Memory B cell (primary cell): ENCODE results near the gene DAB2IP.

Source experiments
- ATAC-seq: fragments of 150-1000 bp; cut with Tn5 transposase; 2 replicates; pipeline ENCODE4 v1.10.0; 2021; ENCODE audit warnings: low read depth, mild to moderate bottlenecking, moderate library complexity
- DNase-seq, 2 donors: peaks; one replicate each; pipeline ENCODE4 v3.0.0; 2022; ENCODE audit warnings: low spot score in 2 of 2
- H3K27ac Mint-ChIP-seq: one replicate; pipeline ENCODE4 v1.8.0; 2022; ENCODE audit warnings: mild to moderate bottlenecking, moderate library complexity, mixed read lengths
- H3K27me3 Mint-ChIP-seq: one replicate; pipeline ENCODE4 v1.8.0; 2022; ENCODE audit warnings: mixed read lengths
- H3K36me3 Mint-ChIP-seq: one replicate; pipeline ENCODE4 v1.8.0; 2022; ENCODE audit warnings: mild to moderate bottlenecking, mixed read lengths
- H3K4me1 Mint-ChIP-seq: one replicate; pipeline ENCODE4 v1.8.0; 2022; ENCODE audit warnings: mixed read lengths
- H3K4me3 Mint-ChIP-seq: one replicate; pipeline ENCODE4 v1.8.0; 2022; ENCODE audit warnings: mild to moderate bottlenecking, moderate library complexity, mixed read lengths
- H3K9me3 Mint-ChIP-seq: one replicate; pipeline ENCODE4 v1.8.0; 2022; ENCODE audit warnings: mixed read lengths

The DAB2IP gene

GRCh38 chr9:121671612-121672155, 20.2 kb downstream of the DAB2IP start:
- Mint-ChIP-seq H3K4me1 (no peaks in the 10 kb centered on the region), H3K36me3 (no peaks in the 10 kb centered on the region), H3K27ac (no peak overlapping the region), H3K9me3 (no peaks in the 10 kb centered on the region), H3K4me3 (no peak overlapping the region), H3K27me3 (peaks cover 23% of the 10 kb centered on the region)
- no peak for ATAC-seq
- no peak for DNase-seq

GRCh38 chr9:121672213-121672612, 20.8 kb downstream of the DAB2IP start:
- no peaks in the 10 kb centered on the region for H3K9me3 Mint-ChIP-seq
- ATAC-seq (no peak), DNase-seq (no peak)
- H3K27ac Mint-ChIP-seq: no peak overlapping the region
- no peak overlapping the region for H3K4me3 Mint-ChIP-seq
- H3K36me3 Mint-ChIP-seq: no peaks in the 10 kb centered on the region
- peaks cover 23% of the 10 kb centered on the region for H3K27me3 Mint-ChIP-seq
- no peaks in the 10 kb centered on the region for H3K4me1 Mint-ChIP-seq

- DNase-seq: no peak
- Mint-ChIP-seq H3K27me3 (peaks cover 21% of the 10 kb centered on the region), H3K4me3 (no peak overlapping the region), H3K27ac (no peak overlapping the region), H3K9me3 (no peaks in the 10 kb centered on the region), H3K36me3 (no peaks in the 10 kb centered on the region), H3K4me1 (no peaks in the 10 kb centered on the region)
- no peak for ATAC-seq
Observed at GRCh38 chr9:121672986-121673385, 21.6 kb downstream of the DAB2IP start.

GRCh38 chr9:121673576-121673975, 22.1 kb downstream of the DAB2IP start:
- ATAC-seq (no peak), DNase-seq (no peak)
- Mint-ChIP-seq H3K4me1 (no peaks in the 10 kb centered on the region), H3K27me3 (peaks cover 21% of the 10 kb centered on the region), H3K27ac (no peak overlapping the region), H3K4me3 (no peak overlapping the region), H3K9me3 (no peaks in the 10 kb centered on the region), H3K36me3 (no peaks in the 10 kb centered on the region)

- H3K36me3 Mint-ChIP-seq: no peaks in the 10 kb centered on the region
- H3K4me3 Mint-ChIP-seq: no peak overlapping the region
- no peak overlapping the region for H3K27ac Mint-ChIP-seq
Observed at GRCh38 chr9:121674017-121674416, 22.6 kb downstream of the DAB2IP start.

GRCh38 chr9:121674952-121675351, 23.5 kb downstream of the DAB2IP start:
- no peak overlapping the region for H3K4me3 Mint-ChIP-seq
- H3K27ac Mint-ChIP-seq: no peak overlapping the region
- DNase-seq (no peak), ATAC-seq (no peak)
- no peaks in the 10 kb centered on the region for H3K36me3 Mint-ChIP-seq
- H3K9me3 Mint-ChIP-seq: no peaks in the 10 kb centered on the region
- no peaks in the 10 kb centered on the region for H3K4me1 Mint-ChIP-seq
- H3K27me3 Mint-ChIP-seq: peaks cover 17% of the 10 kb centered on the region

More at GRCh38 chr9:121674017-121674416, 22.6 kb downstream of the DAB2IP start:
- ATAC-seq (no peak), DNase-seq (no peak)
- Mint-ChIP-seq H3K27me3 (peaks cover 21% of the 10 kb centered on the region), H3K9me3 (no peaks in the 10 kb centered on the region), H3K4me1 (no peaks in the 10 kb centered on the region)

- H3K4me3 Mint-ChIP-seq: no peak overlapping the region
- H3K9me3 Mint-ChIP-seq: no peaks in the 10 kb centered on the region
- peaks cover 16% of the 10 kb centered on the region for H3K27me3 Mint-ChIP-seq
- DNase-seq (no peak), ATAC-seq (no peak)
- H3K36me3 Mint-ChIP-seq: no peaks in the 10 kb centered on the region
- no peaks in the 10 kb centered on the region for H3K4me1 Mint-ChIP-seq
- H3K27ac Mint-ChIP-seq: no peak overlapping the region
Observed at GRCh38 chr9:121675381-121675780, 23.9 kb downstream of the DAB2IP start.

- H3K36me3 Mint-ChIP-seq: no peaks in the 10 kb centered on the region
- H3K27me3 Mint-ChIP-seq: peaks cover 13% of the 10 kb centered on the region
- H3K4me1 Mint-ChIP-seq: no peaks in the 10 kb centered on the region
- H3K27ac Mint-ChIP-seq: no peak overlapping the region
- no peak for DNase-seq
- no peaks in the 10 kb centered on the region for H3K9me3 Mint-ChIP-seq
- H3K4me3 Mint-ChIP-seq: no peak overlapping the region
- ATAC-seq: no peak
Observed at GRCh38 chr9:121675969-121676822, 24.8 kb downstream of the DAB2IP start.

- no peaks in the 10 kb centered on the region for H3K4me1 Mint-ChIP-seq
- no peak for ATAC-seq
- H3K27me3 Mint-ChIP-seq: peaks cover 12% of the 10 kb centered on the region
- H3K36me3 Mint-ChIP-seq: no peaks in the 10 kb centered on the region
- no peak overlapping the region for H3K27ac Mint-ChIP-seq
- H3K4me3 Mint-ChIP-seq: no peak overlapping the region
- H3K9me3 Mint-ChIP-seq: no peaks in the 10 kb centered on the region
- DNase-seq: no peak
Observed at GRCh38 chr9:121676926-121677325, 25.5 kb downstream of the DAB2IP start.

GRCh38 chr9:121678501-121679022, 27.1 kb downstream of the DAB2IP start:
- H3K4me1 Mint-ChIP-seq: no peaks in the 10 kb centered on the region
- ATAC-seq (no peak), DNase-seq (no peak)
- H3K27ac Mint-ChIP-seq: no peak overlapping the region
- H3K27me3 Mint-ChIP-seq: peaks cover 13% of the 10 kb centered on the region
- H3K9me3 Mint-ChIP-seq: no peaks in the 10 kb centered on the region
- H3K36me3 Mint-ChIP-seq: no peaks in the 10 kb centered on the region
- H3K4me3 Mint-ChIP-seq: no peak overlapping the region

- H3K27ac Mint-ChIP-seq: no peak overlapping the region
- H3K36me3 Mint-ChIP-seq: no peaks in the 10 kb centered on the region
- no peaks in the 10 kb centered on the region for H3K9me3 Mint-ChIP-seq
- peaks cover 13% of the 10 kb centered on the region for H3K27me3 Mint-ChIP-seq
- no peaks in the 10 kb centered on the region for H3K4me1 Mint-ChIP-seq
- ATAC-seq: no peak
- no peak overlapping the region for H3K4me3 Mint-ChIP-seq
- DNase-seq: no peak
Observed at GRCh38 chr9:121679901-121680635, 28.6 kb downstream of the DAB2IP start.

GRCh38 chr9:121681404-121681803, 30.0 kb downstream of the DAB2IP start:
- Mint-ChIP-seq H3K27ac (no peak overlapping the region), H3K4me3 (no peak overlapping the region), H3K9me3 (no peaks in the 10 kb centered on the region), H3K4me1 (no peaks in the 10 kb centered on the region), H3K27me3 (peaks cover 13% of the 10 kb centered on the region), H3K36me3 (no peaks in the 10 kb centered on the region)
- ATAC-seq (no peak), DNase-seq (no peak)

- no peak overlapping the region for H3K27ac Mint-ChIP-seq
- no peak overlapping the region for H3K4me3 Mint-ChIP-seq
- no peaks in the 10 kb centered on the region for H3K9me3 Mint-ChIP-seq
- H3K27me3 Mint-ChIP-seq: peaks cover 14% of the 10 kb centered on the region
- peaks cover 5% of the 10 kb centered on the region for H3K4me1 Mint-ChIP-seq
- no peak for DNase-seq
- no peaks in the 10 kb centered on the region for H3K36me3 Mint-ChIP-seq
- ATAC-seq: no peak
Observed at GRCh38 chr9:121682201-121682600, 30.8 kb downstream of the DAB2IP start.

- ATAC-seq (no peak), DNase-seq (no peak)
- no peak overlapping the region for H3K4me3 Mint-ChIP-seq
- H3K36me3 Mint-ChIP-seq: no peaks in the 10 kb centered on the region
- H3K9me3 Mint-ChIP-seq: no peaks in the 10 kb centered on the region
- peaks cover 5% of the 10 kb centered on the region for H3K4me1 Mint-ChIP-seq
- no peak overlapping the region for H3K27ac Mint-ChIP-seq
- H3K27me3 Mint-ChIP-seq: peaks cover 14% of the 10 kb centered on the region
Observed at GRCh38 chr9:121682926-121683515, 31.6 kb downstream of the DAB2IP start.
